ENCODE measurements around the gene SOCS2. TPM values are rescaled to one million over a fixed set of nuclear protein-coding genes. Genes with fewer than 3 reads are reported as not detected.
"Not testable (repeated sequence)": the region's sequence is repeated elsewhere in the genome, so short reads cannot be mapped to it uniquely, and the experiment has no call there.

SOCS2 gene
- total RNA-seq, 1 donor from 2014 or later = 61.8 TPM

- no peak for DNase-seq (ENCODE audit: low spot score)
Observed at GRCh38 chr12:93592641-93593406, 20.3 kb downstream of the SOCS2 start.

DNA sequence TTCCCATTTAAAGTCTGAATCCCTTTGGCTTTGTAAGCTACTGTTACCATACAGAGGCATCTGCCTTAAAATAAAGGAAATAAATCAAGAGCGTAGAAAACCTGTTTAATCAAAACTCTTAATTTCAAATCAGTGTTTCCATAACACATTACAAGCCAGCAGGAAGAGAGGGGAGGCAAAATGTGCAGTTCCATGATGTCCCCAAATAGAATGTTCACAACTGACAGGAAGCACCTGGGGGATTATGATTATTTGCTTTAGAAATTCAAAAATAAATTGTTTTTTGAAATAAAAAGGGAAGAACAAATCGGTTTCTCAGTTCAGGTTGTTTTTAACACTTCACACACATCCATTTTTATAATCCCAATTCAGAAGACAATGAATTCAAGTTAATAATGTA is 21.4 kb downstream of the SOCS2 start:
- DNase-seq (ENCODE audit: low spot score) = no peak

DNA sequence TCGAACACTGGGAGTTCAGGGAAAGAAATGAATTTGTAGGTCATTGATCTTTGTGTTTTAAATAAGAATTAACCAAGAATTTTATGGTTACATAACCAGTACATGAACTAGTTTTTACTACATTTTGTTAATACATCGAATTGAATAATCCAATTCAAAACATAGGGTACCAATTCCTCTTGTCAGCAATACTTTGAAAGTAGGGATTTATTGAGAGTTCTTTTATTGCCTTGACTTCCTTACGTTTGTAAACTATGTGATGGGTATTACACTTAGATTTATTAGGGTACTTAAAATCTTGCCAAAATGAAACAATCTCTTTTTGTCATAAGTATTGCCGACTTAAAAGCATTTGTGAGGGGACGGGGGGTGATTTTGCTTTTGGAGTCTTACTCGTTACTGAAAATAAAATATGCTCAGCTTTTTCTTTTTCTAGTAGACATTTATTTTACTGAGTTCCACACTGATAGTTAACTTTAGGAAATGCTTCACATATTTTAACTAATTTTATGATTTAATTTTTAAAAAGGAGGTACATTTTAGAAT is 22.4 kb downstream of the SOCS2 start:
- no peak for DNase-seq (ENCODE audit: low spot score)

- DNase-seq (ENCODE audit: low spot score) = no peak
Observed at GRCh38 chr12:93595351-93595750, 22.9 kb downstream of the SOCS2 start.

GRCh38 chr12:93597608-93598007 is 25.1 kb downstream of the SOCS2 start:
- no peak for DNase-seq (ENCODE audit: low spot score)

DNA sequence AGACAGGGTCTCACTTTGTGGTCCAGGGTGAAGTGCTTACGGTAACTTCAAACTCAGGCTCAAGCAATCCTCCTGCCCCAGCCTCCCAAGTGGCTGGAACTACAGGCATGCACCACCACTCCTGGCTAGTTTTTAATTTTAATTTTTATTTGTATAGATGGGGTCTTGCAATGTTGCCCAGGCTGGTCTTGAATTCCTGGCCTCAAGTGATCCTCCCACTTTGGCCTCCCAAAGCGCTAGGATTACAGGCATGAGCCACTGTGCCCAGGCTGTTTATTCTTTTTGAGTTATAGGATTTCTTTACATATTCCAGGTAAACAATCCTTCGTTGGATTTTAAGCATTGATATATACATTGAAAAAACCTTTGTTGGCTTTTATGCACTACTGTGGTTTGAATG is 26.7 kb downstream of the SOCS2 start:
- DNase-seq (ENCODE audit: low spot score) = no peak

DNA sequence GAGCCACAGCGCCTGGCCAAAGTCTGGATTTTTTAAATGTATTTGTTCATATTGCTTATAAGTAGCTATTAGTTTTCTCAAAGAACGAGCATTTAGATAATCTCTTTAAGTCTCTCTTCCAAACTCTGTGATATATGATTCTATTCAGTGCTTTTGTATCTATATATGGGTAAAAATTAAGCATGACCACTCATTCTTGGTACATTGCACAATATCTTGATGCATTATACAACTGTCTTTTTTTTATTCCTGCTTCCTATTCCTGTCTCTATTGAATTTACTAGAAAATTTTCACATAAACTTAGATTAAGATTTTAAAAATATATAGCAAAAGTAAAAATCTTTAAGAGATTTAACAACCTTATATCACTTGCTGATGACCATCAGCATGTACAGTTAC is 29.1 kb downstream of the SOCS2 start:
- no peak for DNase-seq (ENCODE audit: low spot score)

GRCh38 chr12:93602897-93603668 is 30.6 kb downstream of the SOCS2 start:
- no peak for DNase-seq (ENCODE audit: low spot score)

- DNase-seq (ENCODE audit: low spot score) = no peak
Observed at GRCh38 chr12:93603762-93604161, 31.3 kb downstream of the SOCS2 start.

GRCh38 chr12:93608313-93608712 is 35.8 kb downstream of the SOCS2 start:
- DNase-seq (ENCODE audit: low spot score) = no peak

- DNase-seq (ENCODE audit: low spot score) = no peak
Observed at GRCh38 chr12:93609281-93610192, 37.1 kb downstream of the SOCS2 start.

DNA sequence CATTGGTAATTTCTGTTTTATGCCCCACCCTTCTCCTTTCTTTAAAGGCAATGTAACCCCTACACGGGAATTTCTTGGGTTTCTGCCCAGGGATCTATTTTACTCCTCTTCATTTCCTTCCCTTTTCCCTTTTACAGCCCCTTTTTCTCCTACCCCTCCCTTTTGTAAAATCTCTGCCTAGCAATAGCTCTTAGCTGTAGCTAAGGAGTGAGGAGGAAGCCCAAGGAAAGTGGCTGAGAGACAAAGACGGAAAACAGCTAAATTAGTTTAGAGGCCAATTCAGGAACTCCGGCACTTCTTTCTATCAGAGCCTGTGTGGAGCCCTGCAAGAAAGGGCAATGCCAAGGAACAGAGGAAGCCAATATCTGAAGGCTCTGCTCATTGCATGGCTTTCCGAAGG is 40.3 kb downstream of the SOCS2 start:
- no peak for DNase-seq (ENCODE audit: low spot score)

DNA sequence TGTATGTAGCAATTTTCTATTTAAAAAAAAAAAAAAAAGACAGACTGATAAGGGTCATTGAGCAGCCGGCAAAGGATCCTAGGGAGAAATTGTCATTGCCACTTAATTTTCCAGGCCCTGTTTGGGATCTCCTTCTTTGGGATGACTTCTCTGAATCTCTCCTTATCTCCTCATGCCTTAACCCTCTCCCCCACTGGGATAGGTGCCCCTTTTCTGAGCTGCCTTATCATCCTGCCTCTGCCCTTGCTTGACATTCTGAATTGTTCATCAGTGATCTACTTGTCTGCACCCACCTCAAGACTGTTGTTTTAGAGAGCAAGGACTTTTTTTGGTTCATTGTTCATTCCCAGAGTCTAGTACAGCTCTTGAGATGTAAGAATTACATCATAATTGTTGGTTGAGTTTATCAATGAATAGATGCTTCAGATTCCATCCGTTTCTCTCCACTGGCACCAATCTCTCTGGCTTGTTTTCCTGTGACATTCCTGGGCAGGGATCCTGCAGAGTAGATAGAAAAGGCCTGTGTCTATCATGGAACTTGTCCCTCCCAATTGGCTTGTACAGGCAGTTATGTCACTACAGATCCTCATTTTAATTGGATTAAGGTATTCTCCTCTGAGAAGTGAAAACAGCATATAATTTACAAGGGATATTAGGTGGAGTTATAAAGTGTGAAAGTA is 42.6 kb downstream of the SOCS2 start:
- DNase-seq (ENCODE audit: low spot score) = no peak

DNA sequence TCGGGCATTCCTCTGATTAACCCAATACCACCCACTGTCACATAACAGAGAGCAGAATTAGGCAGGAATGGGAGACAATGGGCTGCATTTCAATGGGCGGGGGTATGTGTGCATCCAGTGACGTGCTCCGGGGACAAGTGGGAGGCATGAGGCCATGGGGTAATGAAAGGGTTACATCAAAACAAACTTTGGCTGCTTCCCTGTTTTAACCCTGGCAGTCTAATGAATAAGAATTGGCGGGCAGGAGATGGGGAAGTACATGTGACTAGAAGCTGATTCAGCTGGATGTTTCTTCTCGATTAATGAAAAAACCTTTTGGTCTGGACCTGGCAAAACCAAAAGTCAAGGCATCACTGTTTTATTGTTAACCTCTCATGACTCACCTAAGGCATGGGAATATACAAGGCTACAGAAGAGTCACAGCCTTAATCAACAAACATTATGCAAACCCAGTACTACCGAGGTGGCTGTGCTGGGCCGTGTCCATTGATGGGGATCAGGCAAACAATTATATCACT is 44.2 kb downstream of the SOCS2 start:
- no peak for DNase-seq (ENCODE audit: low spot score)

DNA sequence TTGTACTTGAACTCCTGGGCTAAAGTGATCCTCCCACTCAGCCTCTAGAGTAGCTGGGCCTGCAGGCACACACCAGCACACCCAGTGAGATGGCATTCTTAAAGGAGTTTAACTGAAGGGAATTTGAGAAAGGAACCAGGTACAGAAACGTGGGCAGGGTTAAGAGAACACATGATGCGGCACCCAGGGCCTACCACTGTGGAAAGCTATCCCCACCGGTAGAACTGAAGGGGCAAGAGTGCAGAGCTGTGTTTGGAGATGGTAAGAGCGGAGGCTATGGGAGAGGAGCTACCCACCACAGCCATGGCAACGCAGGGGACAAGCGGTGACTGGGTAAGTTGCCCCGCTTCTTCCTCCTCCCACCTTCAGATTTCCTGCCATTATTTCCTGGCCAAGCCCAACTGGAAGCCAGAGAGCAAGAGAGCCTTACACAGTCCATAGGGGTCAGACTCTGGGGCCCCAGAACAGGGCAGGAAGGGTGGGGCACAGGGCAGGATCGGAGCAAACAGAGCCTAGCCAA is 46.5 kb downstream of the SOCS2 start:
- no peak for DNase-seq (ENCODE audit: low spot score)

- DNase-seq (ENCODE audit: low spot score) = no peak
Observed at GRCh38 chr12:93621986-93622385, 49.5 kb downstream of the SOCS2 start.

DNA sequence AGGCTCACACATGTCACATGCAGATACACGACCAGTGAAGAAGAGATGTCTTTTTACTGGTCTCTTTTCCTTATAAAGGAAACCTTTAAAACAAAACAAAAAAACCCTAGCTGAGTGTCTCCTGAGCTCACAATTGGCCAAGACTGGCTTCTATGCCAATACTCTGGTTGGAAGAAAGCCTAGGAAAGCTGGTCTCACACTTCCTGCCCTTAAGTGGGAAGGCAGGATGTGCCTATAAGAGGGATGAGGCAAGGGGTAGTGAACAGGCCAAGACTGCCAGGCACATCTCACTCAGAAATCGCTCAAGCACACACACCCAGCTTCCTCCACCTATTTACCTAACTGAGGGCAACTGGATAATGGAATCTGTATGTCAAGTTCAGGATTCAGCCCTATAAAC is 50.0 kb downstream of the SOCS2 start:
- DNase-seq (ENCODE audit: low spot score) = no peak

GRCh38 chr12:93624595-93625294 is 52.3 kb downstream of the SOCS2 start:
- no peak for DNase-seq (ENCODE audit: low spot score)

GRCh38 chr12:93625295-93625645 is 52.8 kb downstream of the SOCS2 start:
- not testable (repeated sequence) for DNase-seq (ENCODE audit: low spot score)

DNA sequence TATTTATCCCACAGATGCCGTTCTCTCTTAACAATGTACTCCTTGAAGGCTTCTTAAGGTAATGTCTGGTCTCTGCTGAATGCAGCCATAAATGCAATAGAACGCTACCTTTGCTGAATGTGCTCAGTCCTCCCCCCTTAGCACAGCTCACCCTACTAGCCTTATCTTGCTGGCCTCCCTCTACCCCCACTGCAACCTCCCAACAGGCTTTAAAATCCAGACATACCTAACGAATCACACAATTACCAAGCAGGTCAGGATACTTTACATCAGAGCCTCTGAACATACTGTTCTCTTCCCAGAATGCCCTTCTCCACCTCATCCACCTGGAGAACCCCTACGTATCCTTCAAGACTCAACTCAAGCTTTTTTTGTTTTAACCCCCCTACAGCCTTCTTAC is 53.7 kb downstream of the SOCS2 start:
- no peak for DNase-seq (ENCODE audit: low spot score)

All from mesenteric fat pad (tissue), 1 donor.